Activated naive CD4-positive, alpha-beta T cell treated with anti-CD3 and anti-CD28 coated beads, Interleukin-2, amount 10 ng/mL, durations not matched to agents 7 days and 5 days (primary cell): Measurements from ENCODE around the gene ZDHHC7.

Experiments used
- CTCF ChIA-PET: fragments of 350-600 bp; sonication (Branson Sonifier 250); formaldehyde crosslinking; loops from one replicate; lab custom pipeline; 2021; ENCODE audit warnings: antibody characterized with exemption; lab: Charles Lee
- DNase-seq: peaks from one replicate; pipeline ENCODE4 v3.0.0-alpha.2; 2020
- H3K27ac Mint-ChIP-seq: one replicate; pipeline ENCODE4 v1.8.0; 2021; ENCODE audit warnings: mild to moderate bottlenecking, moderate library complexity, mixed read lengths
- H3K27me3 Mint-ChIP-seq: one replicate; pipeline ENCODE4 v1.8.0; 2021; ENCODE audit warnings: mild to moderate bottlenecking, mixed read lengths
- H3K36me3 Mint-ChIP-seq: one replicate; pipeline ENCODE4 v1.8.0; 2021; ENCODE audit warnings: mixed read lengths
- H3K4me1 Mint-ChIP-seq: one replicate; pipeline ENCODE4 v1.8.0; 2021; ENCODE audit warnings: mixed read lengths
- H3K4me3 Mint-ChIP-seq: one replicate; pipeline ENCODE4 v1.8.0; 2021; ENCODE audit warnings: mild to moderate bottlenecking, moderate library complexity, mixed read lengths
- H3K9me3 Mint-ChIP-seq: one replicate; pipeline ENCODE4 v1.8.0; 2021; ENCODE audit warnings: mixed read lengths

The ZDHHC7 gene

DNA sequence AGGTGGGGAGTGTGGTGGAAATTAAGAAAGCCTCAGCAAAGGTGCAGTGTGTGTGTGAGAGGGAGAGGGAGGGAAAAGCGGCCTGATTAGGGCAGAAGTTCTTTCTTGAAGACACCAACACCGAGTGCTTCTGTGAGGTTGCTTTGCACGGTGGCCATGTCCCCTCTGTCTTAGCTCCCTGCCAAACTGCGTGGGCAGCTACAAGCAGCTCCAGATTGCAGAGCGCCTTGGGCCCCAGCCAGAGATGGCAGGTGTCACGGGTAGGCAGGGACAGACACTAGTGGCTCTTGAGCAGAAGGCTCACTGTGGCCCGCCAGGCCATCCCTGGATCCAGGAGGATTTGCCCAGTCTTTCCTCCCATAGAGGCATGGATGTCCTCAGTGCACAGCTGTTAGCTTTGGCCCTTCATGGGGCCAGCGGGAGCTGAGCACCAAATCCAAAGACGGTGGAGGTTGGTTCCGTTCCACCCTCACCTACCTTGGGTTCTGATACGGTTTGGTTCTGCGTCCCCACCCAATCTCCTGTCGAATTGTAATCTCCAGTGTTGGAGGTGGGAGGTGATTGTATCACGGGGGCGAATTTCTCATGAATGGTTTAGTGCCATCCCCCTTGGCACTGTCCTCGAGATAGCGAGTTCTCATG lies 37.7 kb upstream of the ZDHHC7 start:
- peaks cover 20% of the 10 kb centered on the region for H3K4me1 Mint-ChIP-seq
- peaks cover 12% of the 10 kb centered on the region for H3K27me3 Mint-ChIP-seq
- no peak for DNase-seq
- H3K27ac Mint-ChIP-seq = no peak overlapping the region
- no peak overlapping the region for H3K4me3 Mint-ChIP-seq
- H3K36me3 Mint-ChIP-seq = peaks cover 5% of the 10 kb centered on the region
- H3K9me3 Mint-ChIP-seq = no peaks in the 10 kb centered on the region
- CTCF ChIA-PET = interaction anchor here (2.6 kb wide), 1 partner anchor 37 kb away, joined by 11 read pairs; no protein-coding TSS in a partner anchor

- no peaks in the 10 kb centered on the region for H3K9me3 Mint-ChIP-seq
- CTCF ChIA-PET = interaction anchor here (1.2 to 2.6 kb wide), 2 partner anchors 8 to 38 kb away, joined by 4 to 11 read pairs; no protein-coding TSS in a partner anchor
- peaks cover 12% of the 10 kb centered on the region for H3K27me3 Mint-ChIP-seq
- H3K27ac Mint-ChIP-seq = no peak overlapping the region
- no peak for DNase-seq
- H3K4me1 Mint-ChIP-seq = peaks cover 20% of the 10 kb centered on the region
- H3K4me3 Mint-ChIP-seq = peak overlapping the region; percentile 24
- H3K36me3 Mint-ChIP-seq = peaks cover 2% of the 10 kb centered on the region
These were observed 36.6 kb upstream of the ZDHHC7 start for GRCh38 chr16:85047867-85048455.

DNA sequence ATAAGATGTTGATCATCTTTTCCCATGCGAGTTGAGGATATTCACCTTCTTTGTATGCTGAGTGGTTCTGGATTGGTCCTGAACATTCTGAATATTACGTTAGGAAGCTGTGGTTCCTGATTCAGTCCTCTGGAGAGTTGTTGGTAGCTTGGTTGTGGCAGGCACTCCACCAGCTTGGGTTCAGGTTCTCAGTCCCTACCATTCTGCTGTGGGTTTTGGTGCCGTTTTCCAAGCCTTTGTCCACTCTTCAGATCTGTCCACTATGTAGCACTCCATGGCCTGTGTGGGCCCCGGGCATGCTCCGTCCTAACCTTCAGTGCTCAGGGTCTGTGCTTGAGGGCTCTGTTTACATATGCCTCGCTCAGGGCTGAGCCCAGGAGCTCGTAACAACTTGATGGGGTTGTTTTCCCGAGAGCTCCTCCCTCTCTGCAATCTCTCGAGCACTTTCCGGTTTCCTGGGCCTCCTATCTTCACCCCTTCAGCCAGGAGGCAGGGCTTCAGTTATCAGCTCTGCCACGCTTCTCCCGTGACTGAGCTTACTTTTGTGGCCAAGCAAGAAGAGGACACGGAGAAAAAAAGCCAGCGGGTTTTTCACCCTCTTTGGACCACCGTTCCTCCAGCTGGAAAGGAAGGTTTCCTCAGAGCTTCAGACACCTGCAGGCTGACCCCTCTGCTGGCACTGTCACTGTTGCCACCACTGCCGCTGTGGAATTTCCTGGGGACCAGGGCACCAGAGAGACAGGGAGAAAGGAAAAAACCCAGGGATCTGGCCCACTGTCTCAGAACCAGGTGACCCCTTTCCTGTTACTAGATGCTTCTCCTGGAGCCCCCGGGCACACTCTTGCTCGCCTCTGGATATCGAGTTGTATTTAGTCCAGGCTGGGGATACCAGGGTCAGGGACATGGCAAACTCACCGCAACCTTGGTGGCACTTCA lies 35.9 kb upstream of the ZDHHC7 start:
- H3K27me3 Mint-ChIP-seq = peaks cover 12% of the 10 kb centered on the region
- peaks cover 2% of the 10 kb centered on the region for H3K36me3 Mint-ChIP-seq
- CTCF ChIA-PET = interaction anchor here (1.0 to 2.6 kb wide), 5 partner anchors 9 to 39 kb away, joined by 3 to 11 read pairs (median 4); no protein-coding TSS in a partner anchor

DNA sequence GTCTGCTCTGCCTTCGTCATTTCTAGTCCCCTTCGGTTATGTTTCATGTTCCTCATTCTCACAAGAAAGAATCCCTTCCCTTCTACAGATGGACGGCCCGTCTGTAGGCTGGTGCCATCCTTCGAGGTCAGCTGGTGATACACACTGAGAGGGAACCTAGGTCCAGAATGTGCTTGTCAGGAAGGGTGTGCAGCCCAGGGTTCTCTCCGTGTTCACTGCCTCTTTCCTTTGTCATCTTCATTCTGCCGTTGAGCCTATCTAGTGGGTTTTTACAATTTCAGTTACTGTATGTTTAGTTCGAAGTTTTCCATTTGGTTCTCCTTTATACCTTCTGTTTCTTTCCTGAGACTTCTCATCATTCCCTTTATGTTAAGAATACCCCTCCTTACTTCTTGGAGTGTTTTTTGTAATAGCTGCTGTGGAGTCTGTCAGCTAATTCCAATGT lies 35.2 kb upstream of the ZDHHC7 start:
- Mint-ChIP-seq H3K4me3 (no peak overlapping the region), H3K9me3 (no peaks in the 10 kb centered on the region), H3K4me1 (peaks cover 20% of the 10 kb centered on the region), H3K36me3 (peaks cover 2% of the 10 kb centered on the region), H3K27ac (no peak overlapping the region), H3K27me3 (peaks cover 8% of the 10 kb centered on the region)
- no peak for DNase-seq
- CTCF ChIA-PET = interaction anchor here (0.6 to 2.6 kb wide), 6 partner anchors 9 to 40 kb away, joined by 3 to 11 read pairs (median 4); no protein-coding TSS in a partner anchor

More for the DNA sequence above, 35.9 kb upstream of the ZDHHC7 start:
- Mint-ChIP-seq H3K4me1 (peaks cover 20% of the 10 kb centered on the region), H3K27ac (peak overlapping the region; percentile 77), H3K4me3 (peak overlapping the region; percentile 24), H3K9me3 (no peaks in the 10 kb centered on the region)
- DNase-seq = peak; percentile 53

- Mint-ChIP-seq H3K4me1 (peaks cover 20% of the 10 kb centered on the region), H3K9me3 (no peaks in the 10 kb centered on the region), H3K36me3 (peaks cover 2% of the 10 kb centered on the region), H3K4me3 (no peak overlapping the region), H3K27ac (no peak overlapping the region), H3K27me3 (peaks cover 8% of the 10 kb centered on the region)
- CTCF ChIA-PET = interaction anchor here (0.6 to 1.8 kb wide), 3 partner anchors 10 to 30 kb away, joined by 3 to 5 read pairs (median 3); no protein-coding TSS in a partner anchor
- DNase-seq = no peak
These were observed 34.5 kb upstream of the ZDHHC7 start for GRCh38 chr16:85045641-85046471.

DNA sequence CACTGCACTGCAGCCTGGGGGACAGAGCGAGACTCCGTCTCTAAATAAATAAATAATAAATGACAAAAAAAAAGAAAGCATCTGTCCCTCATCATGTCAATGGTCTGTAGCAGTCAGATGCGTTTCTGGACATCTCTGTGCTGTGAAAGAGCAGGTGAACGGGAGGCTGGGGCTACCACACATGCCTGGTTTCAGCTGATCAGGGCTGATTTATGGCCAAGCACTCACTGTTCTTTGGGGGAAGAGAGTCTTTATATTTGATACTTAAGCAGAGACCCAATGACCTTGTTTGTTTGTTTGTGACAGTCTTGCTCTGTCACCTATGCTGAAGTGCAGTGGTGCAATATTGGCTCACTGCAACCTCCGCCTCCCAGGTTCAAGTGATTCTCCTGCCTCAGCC lies 33.7 kb upstream of the ZDHHC7 start:
- Mint-ChIP-seq H3K4me3 (no peak overlapping the region), H3K27me3 (peaks cover 8% of the 10 kb centered on the region), H3K4me1 (peaks cover 18% of the 10 kb centered on the region), H3K27ac (no peak overlapping the region), H3K36me3 (peaks cover 2% of the 10 kb centered on the region), H3K9me3 (no peaks in the 10 kb centered on the region)
- CTCF ChIA-PET = no interaction called here
- DNase-seq = no peak

GRCh38 chr16:85042606-85043005 lies 31.3 kb upstream of the ZDHHC7 start:
- H3K36me3 Mint-ChIP-seq = peaks cover 2% of the 10 kb centered on the region
- CTCF ChIA-PET = no interaction called here
- peaks cover 10% of the 10 kb centered on the region for H3K4me1 Mint-ChIP-seq
- DNase-seq = no peak
- peaks cover 8% of the 10 kb centered on the region for H3K27me3 Mint-ChIP-seq
- H3K27ac Mint-ChIP-seq = no peak overlapping the region
- no peak overlapping the region for H3K4me3 Mint-ChIP-seq
- no peaks in the 10 kb centered on the region for H3K9me3 Mint-ChIP-seq

GRCh38 chr16:85042167-85042526 lies 30.8 kb upstream of the ZDHHC7 start:
- CTCF ChIA-PET = no interaction called here
- Mint-ChIP-seq H3K27me3 (peaks cover 4% of the 10 kb centered on the region), H3K4me3 (no peak overlapping the region), H3K4me1 (peaks cover 6% of the 10 kb centered on the region), H3K9me3 (no peaks in the 10 kb centered on the region), H3K36me3 (peaks cover 2% of the 10 kb centered on the region), H3K27ac (no peak overlapping the region)
- no peak for DNase-seq

- CTCF ChIA-PET = no interaction called here
- Mint-ChIP-seq H3K27me3 (peaks cover 4% of the 10 kb centered on the region), H3K4me3 (no peak overlapping the region), H3K9me3 (no peaks in the 10 kb centered on the region), H3K27ac (no peak overlapping the region), H3K36me3 (no peaks in the 10 kb centered on the region), H3K4me1 (no peaks in the 10 kb centered on the region)
- no peak for DNase-seq
These were observed 30.2 kb upstream of the ZDHHC7 start for GRCh38 chr16:85041219-85042166.

GRCh38 chr16:85040685-85041084 lies 29.4 kb upstream of the ZDHHC7 start:
- Mint-ChIP-seq H3K27ac (no peak overlapping the region), H3K4me3 (no peak overlapping the region), H3K36me3 (no peaks in the 10 kb centered on the region), H3K27me3 (peaks cover 4% of the 10 kb centered on the region), H3K4me1 (no peaks in the 10 kb centered on the region), H3K9me3 (no peaks in the 10 kb centered on the region)
- CTCF ChIA-PET = no interaction called here
- DNase-seq = no peak

DNA sequence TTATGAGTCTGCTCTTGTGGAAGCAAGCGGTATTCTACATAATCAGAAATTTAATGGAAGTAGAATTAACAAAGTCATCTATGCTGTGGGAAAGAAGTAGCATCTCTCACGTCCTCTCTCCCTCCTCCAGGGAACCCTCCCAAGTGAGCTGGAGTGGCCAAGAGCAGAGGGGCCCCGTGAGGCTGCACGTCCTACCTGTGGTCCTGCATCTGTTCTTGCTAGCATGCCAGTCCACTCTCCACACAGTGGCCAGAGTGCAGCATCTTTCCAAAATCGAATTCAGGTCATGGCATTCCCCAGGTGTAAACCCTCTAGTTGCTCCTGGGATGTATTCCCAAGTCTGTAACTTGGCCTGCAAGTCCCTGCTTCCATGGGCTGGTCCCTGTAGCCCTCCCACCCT lies 26.4 kb upstream of the ZDHHC7 start:
- Mint-ChIP-seq H3K27me3 (peaks cover 4% of the 10 kb centered on the region), H3K4me1 (no peaks in the 10 kb centered on the region), H3K4me3 (no peak overlapping the region), H3K9me3 (no peaks in the 10 kb centered on the region), H3K27ac (peak overlapping the region; percentile 42), H3K36me3 (no peaks in the 10 kb centered on the region)
- no peak for DNase-seq
- CTCF ChIA-PET = no interaction called here

DNA sequence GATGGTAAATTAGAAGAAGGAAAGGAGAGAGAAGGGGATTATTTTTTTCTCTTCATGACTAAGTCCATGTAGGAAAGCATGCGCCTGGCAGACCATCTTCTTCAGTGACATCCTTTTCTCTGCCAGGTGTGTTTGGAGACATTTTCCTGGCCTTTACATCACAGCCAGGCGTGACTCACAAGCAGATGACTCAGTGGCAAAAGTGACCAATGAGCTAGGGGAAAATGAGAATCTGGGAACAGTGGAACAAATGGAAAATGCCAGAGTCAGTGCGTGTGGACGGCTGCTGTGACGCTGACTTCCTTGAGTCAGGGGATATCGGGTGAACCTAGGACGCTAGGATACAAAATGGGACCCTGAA lies 25.7 kb upstream of the ZDHHC7 start:
- Mint-ChIP-seq H3K27ac (no peak overlapping the region), H3K27me3 (peaks cover 4% of the 10 kb centered on the region), H3K4me1 (no peaks in the 10 kb centered on the region), H3K36me3 (no peaks in the 10 kb centered on the region), H3K4me3 (no peak overlapping the region), H3K9me3 (no peaks in the 10 kb centered on the region)
- CTCF ChIA-PET = no interaction called here
- DNase-seq = no peak
